Endodermal cell (in vitro differentiated cells): ENCODE measurements around the gene IGF2R. TPM values are rescaled to one million over a fixed set of nuclear protein-coding genes. Genes with fewer than 3 reads are reported as not detected.
"Not testable (repeated sequence)": the region's sequence is repeated elsewhere in the genome, so short reads cannot be mapped to it uniquely, and the experiment has no call there.

Source experiments
- DNase-seq: peaks from one replicate; pipeline ENCODE4 v3.0.0-alpha.2; 2017
- H3K27ac ChIP-seq: 2 replicates; pipeline ENCODE4 v1.5.1; 2013; ENCODE audit warnings: mild to moderate bottlenecking, low read depth, low read length, moderate library complexity
- H3K27me3 ChIP-seq: 2 replicates; pipeline ENCODE4 v1.6.1; 2013; ENCODE audit warnings: mild to moderate bottlenecking, low read length, moderate library complexity; ENCODE audit not compliant: insufficient read depth, control insufficient read depth, poor library complexity, severe bottlenecking
- H3K36me3 ChIP-seq: 2 replicates; pipeline ENCODE4 v1.7.0; 2013; ENCODE audit warnings: mild to moderate bottlenecking, low read length, moderate library complexity; ENCODE audit not compliant: control insufficient read depth, insufficient read depth
- H3K4me1 ChIP-seq: one replicate; pipeline ENCODE4 v1.7.0; 2013; ENCODE audit warnings: low read length; ENCODE audit not compliant: control insufficient read depth, insufficient read depth
- H3K4me3 ChIP-seq: 2 replicates; pipeline ENCODE4 v1.5.1; 2013; ENCODE audit warnings: mild to moderate bottlenecking, low read length, moderate library complexity
- H3K9ac ChIP-seq: 2 replicates; pipeline ENCODE4 v1.6.1; 2013; ENCODE audit warnings: mild to moderate bottlenecking, low read length, moderate library complexity; ENCODE audit not compliant: poor library complexity, severe bottlenecking; ENCODE audit errors: extremely low read depth
- H3K9me3 ChIP-seq: 2 replicates; pipeline ENCODE4 v1.6.1; 2013; ENCODE audit warnings: mild to moderate bottlenecking, low read length, moderate library complexity; ENCODE audit not compliant: control insufficient read depth
- H3K27ac Mint-ChIP-seq: 2 replicates; pipeline ENCODE4 v1.8.0; 2020; ENCODE audit warnings: mixed read lengths
- H3K27me3 Mint-ChIP-seq: 2 replicates; pipeline ENCODE4 v1.8.0; 2021; ENCODE audit warnings: mild to moderate bottlenecking, mixed read lengths; ENCODE audit not compliant: insufficient read depth
- H3K36me3 Mint-ChIP-seq: 2 replicates; pipeline ENCODE4 v1.8.0; 2020; ENCODE audit warnings: low read depth, mixed read lengths
- H3K4me1 Mint-ChIP-seq: 2 replicates; pipeline ENCODE4 v1.8.0; 2020; ENCODE audit warnings: mixed read lengths
- H3K4me3 Mint-ChIP-seq: 2 replicates; pipeline ENCODE4 v1.8.0; 2020; ENCODE audit warnings: mild to moderate bottlenecking, moderate library complexity, mixed read lengths
- H3K9me3 Mint-ChIP-seq: 2 replicates; pipeline ENCODE4 v1.8.0; 2020; ENCODE audit warnings: mild to moderate bottlenecking, mixed read lengths
- CTCF ChIP-seq: fragments of 200-600 bp; sonication (generic); conservative IDR thresholded peaks from 2 replicates; pipeline ENCODE4 v1.5.0; 2021; ENCODE audit warnings: antibody characterized with exemption, mild to moderate bottlenecking
- WGBS, 2 experiments: methylation state at CpG; one replicate each; pipeline versions ENCODE4 v1.1.5 to v1.1.7; 2013; ENCODE audit warnings: missing lambda C conversion rate in 2 of 2, mixed read lengths in 1 of 2; ENCODE audit not compliant: insufficient coverage in 1 of 2, insufficient read length in 1 of 2; 5-methylcytosine and 5-hydroxymethylcytosine counted together
- total RNA-seq, 2 donors: library from RNA; stranded (reverse); fragmentation: NEBNext Ultra II Directional in 1 of 2; extraction: Animal tissue kit (Norgen Biotek cat#: 25700) in 1 of 2; gene quantifications; 2 replicates in 1 of 2; 3 replicates in 1 of 2; pipeline ENCODE4 v1.2.1, GENCODE V29; 2021

Gene IGF2R
- total RNA-seq, 2 donors from 2014 or later = 103 to 130 TPM

- Mint-ChIP-seq H3K4me1 (no peaks in the 10 kb centered on the region), H3K4me3 (no peak overlapping the region), H3K36me3 (peaks cover 9% of the 10 kb centered on the region), H3K9me3 (no peaks in the 10 kb centered on the region), H3K27ac (no peak overlapping the region), H3K27me3 (peaks cover 25% of the 10 kb centered on the region)
- H3K27ac ChIP-seq = no peak overlapping the region
- H3K4me3 ChIP-seq = no peak overlapping the region
- no peaks in the 10 kb centered on the region for H3K9me3 ChIP-seq
- H3K27me3 ChIP-seq = no peaks in the 10 kb centered on the region
- DNase-seq = peak; percentile 17
- no peak overlapping the region for H3K9ac ChIP-seq
- 87 to 100% methylated on average over 2 to 5 of the region's 5 CpGs for WGBS, 2 experiments
- no peaks in the 10 kb centered on the region for H3K36me3 ChIP-seq
- no peaks in the 10 kb centered on the region for H3K4me1 ChIP-seq
- TF ChIP-seq CTCF = no peak
Measured at GRCh38 chr6:160124605-160125004, 155.7 kb downstream of the IGF2R start.

GRCh38 chr6:160125105-160125504, 156.2 kb downstream of the IGF2R start:
- peaks cover 30% of the 10 kb centered on the region for H3K27me3 Mint-ChIP-seq
- H3K27ac Mint-ChIP-seq, H3K36me3 ChIP-seq, H3K36me3 Mint-ChIP-seq, H3K4me3 Mint-ChIP-seq, H3K4me1 Mint-ChIP-seq, H3K9ac ChIP-seq, H3K9me3 ChIP-seq, H3K4me1 ChIP-seq, H3K27ac ChIP-seq, H3K4me3 ChIP-seq, H3K9me3 Mint-ChIP-seq, DNase-seq, H3K27me3 ChIP-seq: not testable (repeated sequence)
- WGBS, 2 experiments = 94% methylated on average over 4 of the region's 5 CpGs; no CpG with 5 or more reads in 1 of the 2 experiments

DNA sequence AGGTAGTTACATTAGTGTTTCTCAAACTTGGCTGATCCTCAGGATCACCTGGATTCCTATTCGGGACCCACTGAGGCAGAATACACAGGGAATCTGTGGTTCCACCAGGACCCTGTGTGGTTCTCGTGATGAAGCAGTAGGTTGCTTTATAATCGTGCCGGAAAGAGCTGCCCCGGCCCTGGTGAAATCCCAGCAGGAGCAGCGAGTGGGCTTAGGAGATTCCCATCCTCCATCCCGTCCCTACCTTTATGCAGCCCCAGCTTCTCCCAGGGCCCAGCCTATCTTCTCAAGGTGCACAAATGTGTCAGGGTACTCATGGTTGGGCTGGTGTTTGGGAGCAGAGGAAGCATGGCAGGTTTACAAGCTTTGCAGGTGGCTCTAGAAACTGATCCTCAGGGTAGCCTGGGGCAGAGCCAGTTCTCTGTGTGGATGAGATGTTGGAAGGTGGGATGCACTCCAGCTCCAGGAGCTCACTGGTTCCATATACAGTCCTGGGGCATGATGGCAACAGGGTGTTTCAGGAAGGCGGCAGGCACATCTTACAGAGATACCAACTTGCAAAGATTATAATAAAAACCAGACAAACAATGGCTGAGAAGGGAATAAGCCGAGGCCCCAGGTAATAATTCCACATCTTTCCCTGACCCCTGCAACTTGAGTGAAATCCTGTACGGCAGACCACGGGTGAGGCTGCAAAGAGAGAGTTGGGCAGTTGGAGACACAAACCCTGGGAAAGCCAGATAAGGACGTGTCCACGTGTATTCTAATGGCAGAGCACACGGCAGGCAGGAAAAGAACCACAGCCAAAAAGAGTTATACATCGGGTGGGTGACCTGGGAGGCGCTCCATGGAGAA, 158.6 kb downstream of the IGF2R start:
- Histone ChIP-seq H3K9me3 (no peaks in the 10 kb centered on the region), H3K27ac (no peak overlapping the region), H3K27me3 (peaks cover 8% of the 10 kb centered on the region), H3K4me3 (no peak overlapping the region), H3K4me1 (peaks cover 5% of the 10 kb centered on the region), H3K36me3 (no peaks in the 10 kb centered on the region), H3K9ac (no peak overlapping the region)
- Mint-ChIP-seq H3K36me3 (peaks cover 6% of the 10 kb centered on the region), H3K27ac (no peak overlapping the region), H3K4me1 (peaks cover 5% of the 10 kb centered on the region), H3K4me3 (no peak overlapping the region), H3K27me3 (peaks cover 46% of the 10 kb centered on the region), H3K9me3 (no peaks in the 10 kb centered on the region)
- WGBS, 2 experiments = 95 to 96% methylated on average over 13 to 16 of the region's 16 CpGs
- TF ChIP-seq CTCF = no peak
- DNase-seq = peak; percentile 25
